OCI-LY3 (cell line): ENCODE data around the gene ARHGAP22.

ENCODE experiments used
- EZH2phosphoT487 ChIP-seq: fragments of 200-600 bp; shearing (Covaris generic); IDR thresholded peaks from 2 replicates; pipeline ENCODE4 v1.6.1; 2018; ENCODE audit warnings: antibody characterized with exemption, mixed run types, low read depth
- TF ChIP-seq, protein P1 (sequence below): fragments of 200-600, 300-600 bp; sonication (generic); IDR thresholded peaks from 2 replicates; pipeline ENCODE4 v1.5.1; 2014; ENCODE audit warnings: antibody characterized with exemption, low read length, low read depth

DNA sequence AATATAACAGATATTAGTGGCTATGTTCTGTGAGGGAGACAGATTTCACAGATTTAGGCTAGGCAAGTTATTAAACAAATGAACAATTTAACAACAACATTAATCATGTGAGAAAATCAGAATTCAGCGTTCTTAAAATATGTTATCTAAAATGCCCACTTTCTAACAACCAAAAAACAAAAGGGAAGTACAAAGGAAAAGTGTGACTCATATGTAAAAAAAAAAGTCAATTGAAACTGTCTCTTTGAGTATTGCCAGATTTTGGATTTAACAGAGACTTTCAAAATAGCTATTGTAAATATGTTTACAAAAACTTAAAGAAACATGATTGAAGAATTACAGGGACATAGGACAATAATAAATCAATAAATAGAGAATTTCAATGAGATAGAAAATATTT lies 34.8 kb upstream of the ARHGAP22 start:
- TF ChIP-seq, protein P1, sequence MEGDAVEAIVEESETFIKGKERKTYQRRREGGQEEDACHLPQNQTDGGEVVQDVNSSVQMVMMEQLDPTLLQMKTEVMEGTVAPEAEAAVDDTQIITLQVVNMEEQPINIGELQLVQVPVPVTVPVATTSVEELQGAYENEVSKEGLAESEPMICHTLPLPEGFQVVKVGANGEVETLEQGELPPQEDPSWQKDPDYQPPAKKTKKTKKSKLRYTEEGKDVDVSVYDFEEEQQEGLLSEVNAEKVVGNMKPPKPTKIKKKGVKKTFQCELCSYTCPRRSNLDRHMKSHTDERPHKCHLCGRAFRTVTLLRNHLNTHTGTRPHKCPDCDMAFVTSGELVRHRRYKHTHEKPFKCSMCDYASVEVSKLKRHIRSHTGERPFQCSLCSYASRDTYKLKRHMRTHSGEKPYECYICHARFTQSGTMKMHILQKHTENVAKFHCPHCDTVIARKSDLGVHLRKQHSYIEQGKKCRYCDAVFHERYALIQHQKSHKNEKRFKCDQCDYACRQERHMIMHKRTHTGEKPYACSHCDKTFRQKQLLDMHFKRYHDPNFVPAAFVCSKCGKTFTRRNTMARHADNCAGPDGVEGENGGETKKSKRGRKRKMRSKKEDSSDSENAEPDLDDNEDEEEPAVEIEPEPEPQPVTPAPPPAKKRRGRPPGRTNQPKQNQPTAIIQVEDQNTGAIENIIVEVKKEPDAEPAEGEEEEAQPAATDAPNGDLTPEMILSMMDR = no peak
- no peak for TF ChIP-seq EZH2phosphoT487
